Measurements from ENCODE around the gene CHCHD3.

DNA sequence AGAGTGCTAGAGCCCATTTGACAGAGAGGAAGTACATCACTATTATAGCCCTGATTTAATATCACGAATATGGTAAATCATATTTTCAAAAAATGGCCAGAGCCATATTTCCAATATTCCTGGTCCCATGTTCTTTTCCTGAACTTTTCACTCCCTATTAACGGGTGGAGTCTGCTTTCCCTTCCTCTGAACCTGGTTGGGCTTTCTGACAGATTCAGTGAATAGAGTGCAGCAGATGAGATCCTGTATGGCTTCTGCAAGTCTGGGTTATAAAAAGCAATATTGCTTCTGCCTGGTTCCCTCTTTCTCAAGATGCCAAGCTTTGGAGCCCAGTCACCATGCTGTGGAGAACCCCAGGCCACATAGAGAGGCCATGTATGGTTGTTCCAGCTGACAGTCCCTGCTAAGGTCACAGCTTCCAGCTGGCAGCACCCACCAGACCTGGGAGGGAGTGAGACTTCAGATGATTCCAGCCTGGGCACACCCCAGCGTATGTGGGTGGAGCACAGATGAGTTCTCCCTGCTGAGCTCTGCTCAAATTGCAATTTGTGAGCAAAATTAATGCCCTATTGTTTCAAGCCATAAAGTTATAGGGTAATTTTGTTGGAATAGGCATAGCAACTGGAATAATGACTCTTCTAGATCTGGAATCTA, 17.9 kb upstream of the CHCHD3 start:
- TF ChIP-seq POLR2AphosphoS5 (IDR thresholded peaks at IDR 0.05; ENCODE audit: borderline replicate concordance, low read depth, low read length) (no peak), EZH2 (IDR thresholded peaks at IDR 0.05) (no peak), FOXP2 (optimal IDR thresholded peaks at IDR 0.05; ENCODE audit: control extremely low read depth, extremely low read length, insufficient read depth) (no peak)
